H1 (cell line): ENCODE results near the gene SERPINB6. TPM values are rescaled to one million over a fixed set of nuclear protein-coding genes. Genes with fewer than 3 reads are reported as not detected.

ENCODE experiments used
- CHD2 ChIP-seq: IDR thresholded peaks from 2 replicates; pipeline ENCODE4 v1.6.1; 2012; ENCODE audit warnings: low read length, improper control_type of control experiment
- MAFK ChIP-seq: IDR thresholded peaks from 2 replicates; pipeline ENCODE4 v1.6.1; 2012; ENCODE audit warnings: low read depth, mild to moderate bottlenecking, improper control_type of control experiment, low read length
- SIN3A ChIP-seq, 2 experiments: IDR thresholded peaks in 1 of 2; conservative IDR thresholded peaks in 1 of 2; 2 replicates each; pipeline ENCODE4 v1.6.1; 2011 to 2012; ENCODE audit warnings: low read length in 2 of 2, improper control_type of control experiment in 1 of 2, low read depth in 1 of 2, mild to moderate bottlenecking in 1 of 2
- TAF1 ChIP-seq: IDR thresholded peaks from 2 replicates; pipeline ENCODE4 v1.6.1; 2011; ENCODE audit warnings: mild to moderate bottlenecking, low read depth, low read length
- polyA plus RNA-seq, 7 experiments: library from polyadenylated mRNA; depleted of rRNA in 3 of 7; stranded (reverse) in 5 of 7; unstranded in 2 of 7; fragments of >200 nt in 5 of 7; fragments of 200-250 nt in 2 of 7; gene quantifications; 1 replicate in 5 of 7; 2 replicates in 1 of 7; 4 replicates in 1 of 7; pipeline versions ENCODE4 v1.2.1 to v1.2.3, GENCODE V29; 2011 to 2013; ENCODE audit warnings: missing spikeins in 2 of 7, mixed read lengths in 2 of 7
- total RNA-seq: library from RNA; stranded (reverse); fragmentation: NEBNext Ultra II Directional; extraction: Animal tissue kit (Norgen Biotek cat#: 25700); gene quantifications from 2 replicates; pipeline ENCODE4 v1.2.1, GENCODE V29; 2021
- TF ChIP-seq, protein P1 (sequence below): fragments of 300-600 bp; sonication (generic); IDR thresholded peaks from 2 replicates; pipeline ENCODE4 v1.7.1; 2012; ENCODE audit warnings: low read length, moderate library complexity, mild to moderate bottlenecking, inconsistent platforms; ENCODE audit not compliant: insufficient replicate concordance
- TF ChIP-seq, protein P2 (sequence below), 3 experiments: IDR thresholded peaks; 1 replicate in 2 of 3; 2 replicates in 1 of 3; pipeline versions ENCODE4 v1.5.1 to v1.6.1; 2011; ENCODE audit warnings: low read length in 3 of 3, mild to moderate bottlenecking in 3 of 3, inconsistent platforms in 2 of 3, low read depth in 1 of 3, moderate library complexity in 1 of 3; ENCODE audit not compliant: insufficient read depth in 1 of 3; ENCODE audit errors: control extremely low read depth in 1 of 3

The SERPINB6 gene
- total and polyA plus RNA-seq, 2 of the 8 experiments (the other 6 are each of a cell fraction or from before 2014, with no cell fraction given), result 27.2 to 29.4 TPM

- TF ChIP-seq, protein P1, sequence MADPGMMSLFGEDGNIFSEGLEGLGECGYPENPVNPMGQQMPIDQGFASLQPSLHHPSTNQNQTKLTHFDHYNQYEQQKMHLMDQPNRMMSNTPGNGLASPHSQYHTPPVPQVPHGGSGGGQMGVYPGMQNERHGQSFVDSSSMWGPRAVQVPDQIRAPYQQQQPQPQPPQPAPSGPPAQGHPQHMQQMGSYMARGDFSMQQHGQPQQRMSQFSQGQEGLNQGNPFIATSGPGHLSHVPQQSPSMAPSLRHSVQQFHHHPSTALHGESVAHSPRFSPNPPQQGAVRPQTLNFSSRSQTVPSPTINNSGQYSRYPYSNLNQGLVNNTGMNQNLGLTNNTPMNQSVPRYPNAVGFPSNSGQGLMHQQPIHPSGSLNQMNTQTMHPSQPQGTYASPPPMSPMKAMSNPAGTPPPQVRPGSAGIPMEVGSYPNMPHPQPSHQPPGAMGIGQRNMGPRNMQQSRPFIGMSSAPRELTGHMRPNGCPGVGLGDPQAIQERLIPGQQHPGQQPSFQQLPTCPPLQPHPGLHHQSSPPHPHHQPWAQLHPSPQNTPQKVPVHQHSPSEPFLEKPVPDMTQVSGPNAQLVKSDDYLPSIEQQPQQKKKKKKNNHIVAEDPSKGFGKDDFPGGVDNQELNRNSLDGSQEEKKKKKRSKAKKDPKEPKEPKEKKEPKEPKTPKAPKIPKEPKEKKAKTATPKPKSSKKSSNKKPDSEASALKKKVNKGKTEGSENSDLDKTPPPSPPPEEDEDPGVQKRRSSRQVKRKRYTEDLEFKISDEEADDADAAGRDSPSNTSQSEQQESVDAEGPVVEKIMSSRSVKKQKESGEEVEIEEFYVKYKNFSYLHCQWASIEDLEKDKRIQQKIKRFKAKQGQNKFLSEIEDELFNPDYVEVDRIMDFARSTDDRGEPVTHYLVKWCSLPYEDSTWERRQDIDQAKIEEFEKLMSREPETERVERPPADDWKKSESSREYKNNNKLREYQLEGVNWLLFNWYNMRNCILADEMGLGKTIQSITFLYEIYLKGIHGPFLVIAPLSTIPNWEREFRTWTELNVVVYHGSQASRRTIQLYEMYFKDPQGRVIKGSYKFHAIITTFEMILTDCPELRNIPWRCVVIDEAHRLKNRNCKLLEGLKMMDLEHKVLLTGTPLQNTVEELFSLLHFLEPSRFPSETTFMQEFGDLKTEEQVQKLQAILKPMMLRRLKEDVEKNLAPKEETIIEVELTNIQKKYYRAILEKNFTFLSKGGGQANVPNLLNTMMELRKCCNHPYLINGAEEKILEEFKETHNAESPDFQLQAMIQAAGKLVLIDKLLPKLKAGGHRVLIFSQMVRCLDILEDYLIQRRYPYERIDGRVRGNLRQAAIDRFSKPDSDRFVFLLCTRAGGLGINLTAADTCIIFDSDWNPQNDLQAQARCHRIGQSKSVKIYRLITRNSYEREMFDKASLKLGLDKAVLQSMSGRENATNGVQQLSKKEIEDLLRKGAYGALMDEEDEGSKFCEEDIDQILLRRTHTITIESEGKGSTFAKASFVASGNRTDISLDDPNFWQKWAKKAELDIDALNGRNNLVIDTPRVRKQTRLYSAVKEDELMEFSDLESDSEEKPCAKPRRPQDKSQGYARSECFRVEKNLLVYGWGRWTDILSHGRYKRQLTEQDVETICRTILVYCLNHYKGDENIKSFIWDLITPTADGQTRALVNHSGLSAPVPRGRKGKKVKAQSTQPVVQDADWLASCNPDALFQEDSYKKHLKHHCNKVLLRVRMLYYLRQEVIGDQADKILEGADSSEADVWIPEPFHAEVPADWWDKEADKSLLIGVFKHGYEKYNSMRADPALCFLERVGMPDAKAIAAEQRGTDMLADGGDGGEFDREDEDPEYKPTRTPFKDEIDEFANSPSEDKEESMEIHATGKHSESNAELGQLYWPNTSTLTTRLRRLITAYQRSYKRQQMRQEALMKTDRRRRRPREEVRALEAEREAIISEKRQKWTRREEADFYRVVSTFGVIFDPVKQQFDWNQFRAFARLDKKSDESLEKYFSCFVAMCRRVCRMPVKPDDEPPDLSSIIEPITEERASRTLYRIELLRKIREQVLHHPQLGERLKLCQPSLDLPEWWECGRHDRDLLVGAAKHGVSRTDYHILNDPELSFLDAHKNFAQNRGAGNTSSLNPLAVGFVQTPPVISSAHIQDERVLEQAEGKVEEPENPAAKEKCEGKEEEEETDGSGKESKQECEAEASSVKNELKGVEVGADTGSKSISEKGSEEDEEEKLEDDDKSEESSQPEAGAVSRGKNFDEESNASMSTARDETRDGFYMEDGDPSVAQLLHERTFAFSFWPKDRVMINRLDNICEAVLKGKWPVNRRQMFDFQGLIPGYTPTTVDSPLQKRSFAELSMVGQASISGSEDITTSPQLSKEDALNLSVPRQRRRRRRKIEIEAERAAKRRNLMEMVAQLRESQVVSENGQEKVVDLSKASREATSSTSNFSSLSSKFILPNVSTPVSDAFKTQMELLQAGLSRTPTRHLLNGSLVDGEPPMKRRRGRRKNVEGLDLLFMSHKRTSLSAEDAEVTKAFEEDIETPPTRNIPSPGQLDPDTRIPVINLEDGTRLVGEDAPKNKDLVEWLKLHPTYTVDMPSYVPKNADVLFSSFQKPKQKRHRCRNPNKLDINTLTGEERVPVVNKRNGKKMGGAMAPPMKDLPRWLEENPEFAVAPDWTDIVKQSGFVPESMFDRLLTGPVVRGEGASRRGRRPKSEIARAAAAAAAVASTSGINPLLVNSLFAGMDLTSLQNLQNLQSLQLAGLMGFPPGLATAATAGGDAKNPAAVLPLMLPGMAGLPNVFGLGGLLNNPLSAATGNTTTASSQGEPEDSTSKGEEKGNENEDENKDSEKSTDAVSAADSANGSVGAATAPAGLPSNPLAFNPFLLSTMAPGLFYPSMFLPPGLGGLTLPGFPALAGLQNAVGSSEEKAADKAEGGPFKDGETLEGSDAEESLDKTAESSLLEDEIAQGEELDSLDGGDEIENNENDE, result no peak
- TF ChIP-seq SIN3A (conservative IDR thresholded peaks at IDR 0.05 in 1 of 2, IDR thresholded peaks at IDR 0.05 in 1 of 2; ENCODE audit: low read depth in 1 of 2, low read length in 2 of 2) (peak; percentile 8 to 83; a peak in 2 of 4 replicates), TAF1 (peak; percentile 84), CHD2 (peak; percentile 6; the same call in 1 of the 2 replicates), MAFK (0 out of 2 replicates have a peak, but pooled peaks have one; percentile 1)
- TF ChIP-seq, protein P2, sequence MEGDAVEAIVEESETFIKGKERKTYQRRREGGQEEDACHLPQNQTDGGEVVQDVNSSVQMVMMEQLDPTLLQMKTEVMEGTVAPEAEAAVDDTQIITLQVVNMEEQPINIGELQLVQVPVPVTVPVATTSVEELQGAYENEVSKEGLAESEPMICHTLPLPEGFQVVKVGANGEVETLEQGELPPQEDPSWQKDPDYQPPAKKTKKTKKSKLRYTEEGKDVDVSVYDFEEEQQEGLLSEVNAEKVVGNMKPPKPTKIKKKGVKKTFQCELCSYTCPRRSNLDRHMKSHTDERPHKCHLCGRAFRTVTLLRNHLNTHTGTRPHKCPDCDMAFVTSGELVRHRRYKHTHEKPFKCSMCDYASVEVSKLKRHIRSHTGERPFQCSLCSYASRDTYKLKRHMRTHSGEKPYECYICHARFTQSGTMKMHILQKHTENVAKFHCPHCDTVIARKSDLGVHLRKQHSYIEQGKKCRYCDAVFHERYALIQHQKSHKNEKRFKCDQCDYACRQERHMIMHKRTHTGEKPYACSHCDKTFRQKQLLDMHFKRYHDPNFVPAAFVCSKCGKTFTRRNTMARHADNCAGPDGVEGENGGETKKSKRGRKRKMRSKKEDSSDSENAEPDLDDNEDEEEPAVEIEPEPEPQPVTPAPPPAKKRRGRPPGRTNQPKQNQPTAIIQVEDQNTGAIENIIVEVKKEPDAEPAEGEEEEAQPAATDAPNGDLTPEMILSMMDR (IDR thresholded peaks at IDR 0.05; ENCODE audit: control extremely low read depth in 1 of 3, insufficient read depth in 1 of 3, low read depth in 1 of 3, low read length in 3 of 3), result no peak
Measured at GRCh38 chr6:2989332-2990247, 18.2 kb upstream of the SERPINB6 start (continued).
